HG02763 (cell line): Measurements from ENCODE around the gene DNAJC21.

Source experiments
- ATAC-seq: cut with Tn5 transposase; IDR thresholded peaks from one replicate; pipeline ENCODE4 v1.9.1; 2021; ENCODE audit warnings: mild to moderate bottlenecking, moderate library complexity; ENCODE audit not compliant: unreplicated experiment

DNAJC21 gene

DNA sequence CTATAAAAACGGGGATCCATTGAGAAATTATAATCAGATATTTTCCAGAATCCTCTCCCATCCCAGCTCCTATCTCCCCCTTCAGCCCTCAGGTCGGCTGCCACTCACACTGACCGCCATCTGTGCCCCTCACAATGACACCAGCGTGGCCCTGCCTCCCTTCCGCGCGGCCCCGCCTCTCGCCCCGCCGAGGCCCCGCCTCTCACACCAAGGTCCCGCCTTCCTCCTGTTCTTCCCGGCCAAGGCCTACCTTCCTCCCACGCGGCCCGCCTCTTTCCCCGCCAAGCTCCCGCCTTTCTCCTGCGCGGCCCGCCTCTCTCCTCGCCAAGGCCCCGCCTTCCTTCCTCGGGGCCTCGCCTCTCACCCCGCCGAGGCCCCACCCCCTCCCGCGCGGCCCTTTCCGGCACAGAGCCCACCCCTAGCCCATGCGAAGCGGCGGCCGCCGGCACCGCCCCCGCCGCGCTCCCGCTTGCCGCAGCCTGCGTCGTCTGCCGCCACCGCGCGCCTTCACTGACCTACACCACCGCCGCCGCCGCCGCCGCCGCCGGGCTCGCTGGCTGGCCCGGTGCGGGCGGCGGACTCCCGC lies at the start of gene DNAJC21:
Gene DNAJC21 (plus strand): TSS at position 426 of the 586 bp plus-strand sequence. CDS start 261 bp downstream, outside the sequence.
- ATAC-seq = peak; percentile 89

DNA sequence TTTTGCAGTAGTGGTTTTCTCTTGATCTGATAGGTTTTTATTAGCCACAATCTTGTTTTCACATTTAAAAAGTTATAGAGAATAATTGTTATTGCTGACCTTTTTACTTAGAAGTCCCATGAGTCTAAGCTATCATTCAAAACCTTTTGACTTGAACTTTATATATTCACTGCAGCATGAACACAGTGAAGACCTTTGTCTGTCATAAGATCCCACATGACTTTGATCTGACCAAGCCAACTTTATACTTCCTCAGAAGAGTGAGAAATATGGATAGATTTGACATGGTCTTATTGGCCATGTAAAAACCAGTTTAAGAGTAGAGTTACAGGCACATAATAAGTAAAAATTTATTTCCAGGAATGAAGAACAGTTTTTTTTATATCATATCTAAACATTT lies 48.1 kb upstream of the DNAJC21 start:
- ATAC-seq = no peak

DNA sequence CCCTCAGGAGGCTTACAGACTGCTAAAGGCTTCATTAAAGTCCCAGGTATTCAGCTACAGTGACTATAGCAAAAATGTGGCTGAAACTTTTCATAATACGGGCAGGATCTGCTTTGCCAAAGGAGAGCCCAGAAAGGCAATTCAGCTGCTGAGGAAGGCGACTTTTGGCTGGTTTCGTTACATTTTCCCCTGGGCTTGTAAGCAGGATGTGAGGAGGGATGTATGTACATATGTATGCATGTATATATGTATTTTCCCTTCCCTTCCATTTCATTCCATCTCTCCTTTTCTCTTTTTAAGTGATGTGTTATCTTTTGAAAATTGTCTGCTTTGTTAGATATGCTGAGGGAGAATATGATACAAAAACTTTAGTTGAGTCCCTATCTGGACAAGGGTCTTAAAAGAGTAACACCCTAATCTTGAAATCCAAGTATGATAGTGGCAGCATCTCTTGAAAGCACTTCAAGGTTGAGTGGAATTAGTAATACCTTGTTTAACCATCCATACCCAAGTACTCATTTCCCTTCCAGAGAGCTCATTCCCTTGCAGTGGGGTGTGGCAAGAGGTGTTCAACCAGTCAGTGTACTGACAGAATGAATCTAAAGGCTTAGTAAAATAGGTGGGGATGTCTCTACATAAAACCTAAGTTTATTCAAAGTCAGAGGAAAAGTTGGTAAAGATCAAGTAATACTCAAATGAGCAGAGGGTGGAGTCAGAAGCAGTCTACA lies 42.8 kb upstream of the DNAJC21 start:
- ATAC-seq = no peak

DNA sequence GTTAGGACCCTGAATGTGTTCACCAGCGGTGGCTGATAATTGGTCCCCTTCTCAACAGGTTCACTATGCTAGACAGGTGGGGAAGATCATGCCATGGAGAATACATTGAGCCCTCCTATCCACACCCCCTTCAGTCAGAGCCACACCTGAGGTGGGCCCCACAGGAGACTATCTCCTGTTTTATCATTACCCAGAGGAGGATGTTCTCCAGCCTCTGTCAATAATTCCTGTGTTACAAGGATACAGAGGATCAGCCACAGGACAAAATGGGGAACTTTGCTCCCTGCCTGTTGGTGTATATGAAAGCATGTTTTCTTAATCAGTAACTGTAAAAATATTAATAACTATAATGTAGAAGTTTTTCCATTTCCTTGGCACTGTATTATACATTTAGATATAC lies 40.0 kb upstream of the DNAJC21 start:
- ATAC-seq = no peak

DNA sequence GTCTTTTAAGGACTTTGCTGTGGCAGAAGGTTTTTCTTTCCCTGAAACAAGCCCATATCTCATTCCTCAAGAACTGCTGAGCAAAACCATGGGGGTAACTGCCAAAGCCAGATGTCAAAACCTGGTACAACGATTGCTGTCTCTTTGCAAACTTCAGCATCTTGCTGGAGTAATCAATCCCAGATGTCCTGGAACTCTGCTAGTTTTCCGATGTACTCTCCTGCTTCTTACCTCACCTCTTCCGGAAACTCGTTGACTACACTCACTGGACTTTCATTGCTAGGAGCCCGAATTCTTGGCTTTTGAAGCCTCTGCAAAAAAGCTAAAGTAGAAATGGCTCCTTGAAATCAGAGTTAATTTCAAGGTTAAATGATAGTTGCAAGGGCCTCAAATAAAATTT lies 37.4 kb upstream of the DNAJC21 start:
- ATAC-seq = no peak

DNA sequence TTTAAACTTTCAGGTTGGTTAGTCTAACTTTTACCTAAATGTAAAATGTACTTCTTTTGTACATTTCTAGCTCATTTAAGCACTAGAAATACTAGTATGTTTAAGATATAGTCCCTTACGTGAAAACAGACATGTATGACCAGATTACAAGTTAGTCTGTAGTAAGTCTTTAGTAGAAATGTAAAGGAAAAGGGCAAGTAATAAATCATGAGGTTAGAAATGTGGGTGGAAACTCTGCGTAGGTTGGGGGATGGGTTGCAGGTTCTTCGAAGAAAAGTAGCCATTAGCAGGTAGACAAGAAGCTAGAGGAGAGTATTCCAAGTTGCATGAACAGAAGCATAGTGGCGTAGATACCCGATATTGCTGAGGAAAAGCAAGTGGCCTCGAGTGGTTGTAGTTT lies 36.9 kb upstream of the DNAJC21 start:
- no peak for ATAC-seq

DNA sequence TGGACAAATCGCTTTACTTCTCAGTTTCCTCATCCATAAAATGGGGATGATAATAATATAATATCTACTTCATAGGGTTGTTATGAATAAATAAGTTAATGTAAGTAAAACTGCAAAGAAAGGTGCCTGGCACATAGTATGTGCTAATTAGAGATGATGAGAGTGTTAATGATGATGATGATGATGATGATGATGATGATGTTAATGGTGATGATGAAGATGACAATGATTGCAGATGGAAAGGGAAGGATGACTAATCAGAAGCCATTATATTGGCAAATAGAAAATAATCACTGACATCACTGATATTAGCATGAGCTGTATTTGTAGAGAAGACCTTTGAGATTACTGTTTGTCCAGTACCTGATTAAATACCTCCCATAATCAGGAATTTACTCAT lies 34.6 kb upstream of the DNAJC21 start:
- ATAC-seq = no peak

DNA sequence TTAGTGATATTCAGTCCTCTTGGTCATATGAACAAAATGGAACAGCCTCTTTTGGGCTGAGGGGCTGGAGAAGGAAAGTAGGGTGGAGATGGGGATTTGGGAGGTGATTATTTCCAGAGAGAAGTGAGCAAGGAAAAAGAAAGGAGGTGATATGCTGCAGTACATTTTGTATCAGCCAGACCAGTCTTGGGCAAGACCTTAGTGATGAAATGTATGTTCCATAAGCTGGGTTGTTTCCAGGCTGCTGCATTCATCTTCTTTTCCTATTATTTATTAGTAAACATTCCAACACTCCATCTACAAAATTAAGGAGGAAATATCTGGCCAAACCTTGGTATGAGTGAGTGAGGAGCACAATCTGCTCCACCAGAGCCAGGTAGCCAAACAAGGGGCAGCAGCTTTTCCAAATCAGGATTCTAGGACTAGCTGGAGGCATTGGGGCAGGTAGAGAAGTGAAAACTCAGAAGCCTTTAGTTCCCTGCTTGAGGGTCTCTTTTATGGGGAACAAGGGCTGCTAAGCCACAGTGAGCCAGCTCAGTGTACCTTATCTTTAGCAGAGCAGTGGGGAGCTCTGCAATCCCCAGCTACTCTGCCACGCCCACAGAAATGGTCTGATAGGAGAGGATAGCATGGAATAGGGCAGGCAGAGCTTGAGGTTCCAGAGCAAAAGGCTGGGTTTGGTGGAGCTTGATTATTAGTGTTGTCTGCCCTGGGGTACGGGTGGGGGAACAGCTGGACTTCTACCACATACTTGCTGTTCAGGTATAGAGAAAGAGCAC lies 33.5 kb upstream of the DNAJC21 start:
- no peak for ATAC-seq

DNA sequence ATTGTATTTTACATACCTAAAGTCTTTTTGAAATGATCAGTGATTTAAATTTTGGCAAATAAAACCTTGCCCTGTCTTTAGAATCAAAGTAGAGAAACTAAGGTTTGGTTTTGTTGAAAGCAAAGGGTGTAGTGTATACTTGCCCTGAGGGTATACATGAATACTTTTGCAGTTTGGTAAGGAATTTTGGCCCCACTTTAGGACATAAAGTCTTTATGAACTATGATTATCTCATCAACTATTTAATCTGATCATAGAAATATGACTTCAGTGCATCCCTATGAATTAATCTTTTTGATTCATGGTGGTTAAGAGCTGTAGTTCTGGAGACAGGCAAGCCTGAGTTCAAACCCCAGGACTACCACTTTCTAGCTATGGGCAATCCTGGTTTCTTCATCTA lies 31.7 kb upstream of the DNAJC21 start:
- ATAC-seq = no peak

DNA sequence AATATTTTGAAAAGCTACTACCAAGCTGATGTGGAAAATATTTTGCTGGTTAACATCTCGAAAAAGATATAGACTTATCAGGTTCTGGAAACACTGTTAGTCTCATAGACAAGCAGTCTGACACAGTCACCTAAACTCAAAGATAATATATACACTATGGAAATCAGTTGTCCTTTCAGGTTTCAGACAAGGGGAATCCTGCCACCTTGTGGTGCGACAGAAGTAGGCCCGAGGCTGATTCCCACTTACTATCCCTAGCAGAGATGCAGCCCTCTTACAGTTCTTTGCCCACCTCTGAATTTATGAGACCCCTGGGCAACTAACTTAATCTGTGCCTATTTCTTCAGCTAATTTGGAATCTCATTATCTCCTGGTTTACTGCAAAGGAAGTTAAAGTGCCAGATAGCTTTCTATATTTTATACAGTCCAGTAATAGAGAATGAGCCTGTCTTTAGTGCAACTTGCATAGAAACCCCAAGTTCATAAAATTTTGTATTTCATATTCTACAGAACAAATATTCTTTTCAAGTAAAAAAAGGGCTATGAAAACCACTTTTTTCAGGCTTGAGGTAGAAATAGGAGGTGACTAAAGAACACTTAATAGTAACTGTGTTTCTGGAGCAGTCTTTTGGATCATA lies 31.0 kb upstream of the DNAJC21 start:
- peak; percentile 75 for ATAC-seq

DNA sequence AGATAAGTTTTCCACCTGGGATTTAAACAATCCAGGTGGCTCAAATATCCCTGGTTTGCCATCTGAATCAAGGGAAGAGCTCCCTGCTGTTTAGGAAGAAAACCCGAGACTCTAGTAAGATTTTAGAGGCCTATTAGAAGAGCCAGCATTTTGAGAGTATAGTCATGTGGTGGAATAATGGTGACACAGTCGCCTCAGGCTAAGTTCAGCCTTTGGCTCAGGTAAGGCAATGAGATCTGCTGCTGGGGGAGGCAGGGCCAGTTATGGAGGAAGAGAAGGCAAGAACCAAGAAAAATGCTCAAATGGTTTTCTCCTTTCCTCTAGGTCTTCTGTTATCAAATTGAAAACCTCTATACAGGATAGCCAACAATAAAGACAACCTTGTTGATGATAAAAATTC lies 30.3 kb upstream of the DNAJC21 start:
- no peak for ATAC-seq

DNA sequence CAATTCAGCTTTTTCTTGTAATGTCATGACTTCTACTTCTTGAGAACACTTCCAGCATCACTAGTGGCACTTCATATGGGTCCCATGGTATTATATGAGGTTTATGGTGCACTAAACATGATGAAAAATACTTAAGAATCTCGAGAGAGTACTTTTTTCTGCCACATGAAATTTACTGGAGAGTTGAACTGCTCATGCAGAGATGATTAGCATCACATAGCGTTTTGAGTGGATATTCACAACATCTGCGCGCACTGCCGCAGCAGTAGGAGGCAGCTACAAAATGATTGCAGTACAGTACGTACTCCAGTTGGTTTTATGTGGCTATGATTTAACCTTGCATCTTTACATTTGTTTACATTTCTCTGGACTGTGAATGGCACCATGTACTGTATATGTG lies 28.7 kb upstream of the DNAJC21 start:
- ATAC-seq = no peak

DNA sequence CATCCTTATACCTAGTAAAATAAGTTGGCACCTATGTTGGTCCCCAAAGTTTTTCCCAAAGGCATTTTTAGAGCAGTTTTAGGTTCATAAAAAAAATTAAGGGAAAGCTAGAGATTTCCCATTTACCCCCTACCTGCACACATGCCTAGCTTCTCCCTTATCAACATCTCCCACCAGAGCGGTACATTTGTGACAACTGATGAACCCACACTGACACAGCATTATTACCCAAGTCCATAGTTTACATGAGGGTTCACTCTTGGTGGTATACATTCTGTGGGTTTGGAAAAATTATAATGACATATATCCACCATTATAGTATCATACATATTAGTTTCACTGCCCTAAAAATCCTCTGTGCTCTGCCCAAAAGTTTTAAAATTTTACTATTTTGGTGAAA lies 26.1 kb upstream of the DNAJC21 start:
- no peak for ATAC-seq

DNA sequence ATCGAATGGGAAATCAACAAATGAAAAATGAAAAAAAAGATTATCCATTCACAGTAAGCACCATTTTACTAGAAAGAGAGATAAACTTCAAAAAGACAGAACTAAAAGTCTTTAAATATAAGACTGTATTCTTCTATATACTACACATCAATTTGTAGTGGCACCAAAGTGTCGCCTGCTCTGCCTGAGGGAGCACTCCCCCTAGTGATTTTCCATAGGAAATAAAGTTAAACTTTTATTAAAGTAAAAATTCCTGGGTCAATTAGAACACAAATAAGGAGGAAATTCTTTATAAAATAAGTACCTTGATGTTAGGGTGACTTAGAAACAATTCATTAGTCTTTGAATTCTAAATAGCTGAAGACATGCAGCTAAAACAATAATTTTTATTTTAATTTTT lies 23.8 kb upstream of the DNAJC21 start:
- ATAC-seq = no peak

DNA sequence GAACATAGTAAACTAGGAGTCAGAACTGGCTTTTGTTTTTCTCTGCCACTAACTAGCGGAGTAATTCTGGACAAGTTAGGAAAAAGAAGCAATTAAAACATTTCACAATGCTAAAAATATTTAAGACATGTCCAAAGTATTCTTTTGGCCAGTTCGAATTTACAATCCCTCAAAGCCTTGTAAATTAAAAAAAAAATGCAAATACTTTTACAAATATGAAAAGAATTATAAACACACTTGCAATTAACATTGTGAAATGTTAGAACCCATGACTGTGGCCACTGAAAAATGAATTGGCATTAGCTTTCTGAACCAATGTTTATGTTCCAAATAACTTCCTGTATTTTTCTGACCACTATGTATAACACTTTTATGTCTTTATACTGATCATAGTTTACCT lies 16.3 kb upstream of the DNAJC21 start:
- no peak for ATAC-seq

DNA sequence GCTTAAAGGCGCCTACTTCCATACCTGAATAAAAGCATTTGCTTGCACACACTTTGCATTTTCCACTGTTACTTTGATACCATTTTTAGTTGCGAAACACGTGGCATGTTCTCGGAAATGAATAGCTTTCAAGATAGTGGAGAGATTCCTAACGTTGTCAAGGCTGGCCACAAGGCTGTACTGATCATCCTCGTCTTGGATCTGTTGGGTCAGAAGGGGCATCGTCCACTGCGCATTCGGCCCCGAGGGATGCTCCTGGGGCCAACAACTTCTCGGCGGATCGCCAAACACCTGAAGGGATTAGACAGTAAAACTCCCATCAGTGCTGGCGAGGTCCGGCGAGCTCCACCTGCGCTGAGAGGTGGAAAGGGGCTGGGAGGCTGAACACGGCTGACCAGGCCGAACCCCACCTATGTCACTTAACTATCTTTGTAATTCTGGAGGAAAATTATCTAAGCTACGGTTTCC lies 14.7 kb upstream of the DNAJC21 start:
- peak; percentile 5 for ATAC-seq

DNA sequence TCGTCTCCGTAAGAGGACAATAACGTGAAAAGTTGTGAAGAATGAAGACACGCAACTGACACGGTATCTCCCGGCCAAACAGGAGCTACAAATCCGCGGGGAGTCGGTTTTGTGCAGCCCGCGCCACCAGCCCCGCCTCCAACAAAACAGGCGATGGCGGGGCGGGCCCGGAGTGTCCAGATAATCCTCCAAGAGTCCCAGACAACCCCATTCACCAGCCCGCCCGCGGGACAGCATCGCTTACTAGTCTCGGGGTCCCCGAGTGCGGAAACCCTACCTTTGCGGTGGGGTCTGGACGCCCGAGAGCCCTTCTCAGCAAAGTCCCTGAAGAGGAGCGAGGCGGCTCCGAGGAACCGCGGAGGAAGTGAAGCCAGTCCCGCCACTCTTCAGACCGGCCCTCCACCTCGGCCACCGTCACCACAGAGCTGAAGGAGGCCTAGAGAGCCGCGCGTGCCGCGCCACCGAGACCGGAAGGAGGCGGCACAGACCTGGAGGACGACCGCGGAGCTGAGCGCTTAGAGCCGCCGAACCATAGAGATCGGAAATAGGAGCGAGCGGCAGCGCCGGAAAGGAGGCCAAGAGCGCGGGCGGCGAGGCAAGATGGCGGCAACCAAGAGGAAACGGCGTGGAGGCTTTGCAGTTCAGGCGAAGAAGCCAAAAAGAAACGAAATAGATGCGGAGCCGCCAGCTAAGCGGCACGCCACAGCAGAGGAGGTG lies 14.1 kb upstream of the DNAJC21 start, which contains the start of the genes BRIX1 and RAD1:
Gene BRIX1 (plus strand): TSS at position 573 of the 717 bp plus-strand sequence. CDS start 28 bp downstream, at position 601.
Gene RAD1 (minus strand): TSS at position 366 of the 717 bp plus-strand sequence. CDS start 612 bp downstream, outside the sequence.
- peak; percentile 99 for ATAC-seq

DNA sequence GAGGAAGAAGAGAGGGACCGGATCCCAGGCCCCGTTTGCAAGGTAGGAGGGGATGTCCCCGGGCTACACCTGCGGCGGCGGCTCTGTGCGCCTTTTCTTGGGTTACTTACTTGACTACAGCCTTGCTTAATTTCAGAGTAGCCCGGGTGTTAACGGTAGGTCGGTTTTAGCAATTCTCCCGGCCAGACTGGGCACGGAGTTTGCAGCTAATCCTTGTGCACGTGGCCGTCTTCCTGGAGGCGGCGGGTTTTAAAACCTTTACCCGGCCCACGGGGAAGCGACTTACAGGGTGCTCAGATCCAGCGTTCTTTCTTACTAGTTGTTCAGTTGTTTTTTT lies 13.5 kb upstream of the DNAJC21 start:
- ATAC-seq = peak; percentile 13

DNA sequence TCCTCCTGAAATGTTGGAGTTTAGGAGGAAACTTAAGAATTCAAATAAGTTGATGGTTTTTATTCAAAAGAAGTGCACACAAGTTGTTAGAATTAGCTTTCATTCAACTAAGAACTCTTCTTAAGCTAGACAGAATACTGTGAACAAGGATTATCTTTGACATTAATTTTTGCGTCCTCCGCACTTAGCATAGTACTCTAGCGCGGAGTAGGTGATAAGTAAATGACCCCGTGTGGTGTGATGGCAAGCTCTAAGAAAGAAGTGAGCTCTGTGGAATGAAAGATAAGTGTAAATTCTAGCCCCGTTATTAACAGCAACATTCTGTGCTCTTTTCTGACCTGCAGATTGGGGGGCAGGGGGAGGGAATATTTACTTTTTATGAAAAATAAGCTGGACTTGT lies 12.8 kb upstream of the DNAJC21 start:
- ATAC-seq = no peak

DNA sequence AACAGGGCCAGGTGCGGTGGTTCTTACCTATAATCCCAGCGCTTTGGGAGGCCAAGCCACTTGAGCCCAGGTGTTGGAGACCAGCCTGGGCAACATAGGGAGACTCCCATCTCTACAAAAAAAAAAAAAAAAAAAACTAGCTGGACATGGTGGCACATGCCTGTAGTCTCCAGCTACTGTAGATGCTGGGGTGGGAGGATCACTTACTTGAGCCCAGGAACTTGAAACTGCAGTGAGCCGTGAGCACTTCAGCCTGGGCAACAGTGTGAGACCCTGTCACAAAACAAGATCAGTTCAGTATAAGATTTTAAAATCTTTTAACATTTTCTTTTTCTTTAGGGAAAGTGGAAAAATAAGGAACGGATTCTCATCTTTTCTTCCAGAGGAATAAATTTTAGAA lies 11.3 kb upstream of the DNAJC21 start:
- ATAC-seq = no peak

DNA sequence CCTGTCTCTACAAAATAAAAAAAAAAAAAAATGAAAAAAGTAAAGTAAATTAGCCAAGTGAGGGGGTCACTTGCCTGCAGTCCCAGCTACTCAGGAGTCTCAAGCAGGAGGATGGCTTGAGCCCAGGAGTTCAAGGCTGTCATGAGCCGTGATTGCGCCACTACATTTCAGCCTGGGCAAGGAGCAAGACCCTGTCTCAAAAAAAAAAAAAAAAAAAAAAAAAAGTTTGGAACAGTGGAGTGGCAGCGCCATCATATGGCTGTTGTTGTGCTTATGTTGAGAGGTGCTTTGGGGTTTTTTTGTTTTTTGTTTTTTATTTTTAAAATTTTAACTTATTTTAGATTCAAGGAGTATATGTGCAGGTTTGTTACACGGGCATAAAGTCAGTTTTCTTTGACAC lies 10.3 kb upstream of the DNAJC21 start:
- ATAC-seq = no peak
